ENCODE results near the gene XAB2.
"Not testable (repeated sequence)": the region's sequence is repeated elsewhere in the genome, so short reads cannot be mapped to it uniquely, and the experiment has no call there.

Gene XAB2

DNA sequence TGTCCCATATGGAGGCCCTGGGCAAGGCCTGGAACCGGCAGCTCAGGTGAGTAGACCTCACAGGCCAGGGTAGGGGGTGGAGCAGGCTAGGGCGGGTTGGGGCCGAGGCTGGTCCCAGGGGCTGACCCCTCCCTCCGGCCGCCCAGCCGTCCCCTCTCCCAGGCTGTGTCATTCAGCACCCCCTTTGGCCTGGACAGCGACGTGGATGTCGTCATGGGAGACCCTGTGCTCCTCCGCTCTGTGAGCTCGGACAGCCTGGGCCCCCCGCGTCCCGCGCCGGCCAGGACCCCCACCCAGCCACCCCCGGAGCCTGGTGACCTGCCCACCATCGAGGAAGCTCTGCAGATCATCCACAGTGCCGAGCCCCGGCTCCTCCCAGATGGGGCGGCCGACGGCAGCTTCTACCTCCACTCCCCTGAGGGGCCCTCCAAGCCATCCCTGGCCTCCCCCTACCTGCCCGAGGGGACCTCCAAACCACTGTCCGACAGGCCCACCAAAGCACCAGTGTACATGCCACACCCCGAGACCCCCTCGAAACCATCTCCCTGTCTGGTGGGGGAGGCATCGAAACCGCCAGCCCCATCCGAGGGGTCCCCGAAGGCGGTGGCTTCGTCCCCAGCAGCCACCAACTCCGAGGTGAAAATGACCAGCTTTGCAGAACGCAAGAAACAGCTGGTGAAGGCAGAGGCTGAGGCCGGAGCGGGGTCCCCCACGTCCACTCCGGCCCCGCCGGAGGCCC is 17.6 kb downstream of the XAB2 start:
- DNase-seq: no peak

DNA sequence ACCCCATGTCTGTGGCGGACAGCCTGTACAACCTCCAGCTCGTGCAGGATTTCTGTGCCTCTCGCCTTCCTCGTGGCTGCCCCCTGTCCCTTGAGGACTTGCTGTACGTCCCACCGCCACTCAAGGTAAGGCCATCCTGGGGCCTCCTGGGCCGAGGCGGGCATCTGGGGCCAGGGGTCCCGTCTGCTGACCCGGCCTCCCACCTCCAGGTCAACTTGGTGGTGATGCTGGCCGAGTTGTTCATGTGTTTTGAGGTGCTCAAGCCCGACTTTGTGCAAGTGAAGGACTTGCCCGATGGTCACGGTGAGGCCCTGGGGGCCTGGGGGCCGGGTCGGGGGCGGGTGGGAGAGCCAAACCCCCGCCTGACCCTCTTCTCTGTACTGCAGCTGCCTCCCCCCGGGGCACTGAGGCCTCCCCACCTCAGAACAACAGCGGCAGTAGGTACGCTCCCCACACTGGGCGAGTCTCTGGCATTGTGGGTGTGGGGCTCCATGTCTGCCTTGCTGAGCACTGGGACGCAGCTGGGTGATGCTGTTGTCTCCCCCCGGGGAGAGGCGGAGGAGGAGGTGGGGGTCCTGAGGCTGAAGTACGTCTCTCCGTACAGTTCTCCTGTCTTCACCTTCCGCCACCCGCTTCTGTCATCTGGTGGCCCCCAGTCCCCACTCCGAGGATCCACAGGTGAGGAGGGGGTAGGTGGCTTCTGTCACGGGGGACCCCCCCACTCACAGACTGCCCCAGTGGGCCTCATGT is 18.7 kb downstream of the XAB2 start:
- DNase-seq: no peak

DNA sequence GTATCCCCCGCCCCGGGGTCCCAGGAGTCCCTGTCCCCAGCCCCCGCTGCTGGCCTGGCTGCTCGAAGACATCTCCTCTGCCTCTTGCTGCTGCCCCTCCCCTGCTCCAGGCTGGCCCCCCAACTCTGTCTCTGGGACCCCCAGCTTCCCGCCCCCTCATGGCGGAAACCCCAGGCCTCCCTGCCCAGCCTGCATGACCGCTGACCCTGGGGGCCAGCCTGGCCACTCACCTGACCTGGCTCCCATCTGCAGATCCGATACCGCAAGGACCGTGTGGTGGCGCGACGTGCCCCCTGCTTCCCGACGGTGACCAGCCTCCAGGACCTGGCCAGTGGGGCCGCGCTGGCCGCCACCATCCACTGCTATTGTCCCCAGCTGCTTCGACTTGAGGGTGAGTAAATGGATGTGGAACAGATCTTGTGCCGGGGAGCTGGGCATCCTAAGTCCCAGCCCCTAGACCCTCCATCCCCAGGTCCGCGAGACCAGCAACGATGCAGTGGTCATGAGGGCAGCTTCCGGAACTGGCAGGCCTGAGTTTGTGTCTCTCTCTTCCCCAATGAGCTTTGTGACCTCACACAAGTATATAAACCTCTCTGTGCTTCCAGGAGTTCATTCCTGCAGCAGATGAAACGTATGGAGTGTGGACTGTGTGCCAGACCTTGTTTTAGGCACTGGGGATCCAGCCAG is 21.3 kb downstream of the XAB2 start:
- DNase-seq: no peak

DNA sequence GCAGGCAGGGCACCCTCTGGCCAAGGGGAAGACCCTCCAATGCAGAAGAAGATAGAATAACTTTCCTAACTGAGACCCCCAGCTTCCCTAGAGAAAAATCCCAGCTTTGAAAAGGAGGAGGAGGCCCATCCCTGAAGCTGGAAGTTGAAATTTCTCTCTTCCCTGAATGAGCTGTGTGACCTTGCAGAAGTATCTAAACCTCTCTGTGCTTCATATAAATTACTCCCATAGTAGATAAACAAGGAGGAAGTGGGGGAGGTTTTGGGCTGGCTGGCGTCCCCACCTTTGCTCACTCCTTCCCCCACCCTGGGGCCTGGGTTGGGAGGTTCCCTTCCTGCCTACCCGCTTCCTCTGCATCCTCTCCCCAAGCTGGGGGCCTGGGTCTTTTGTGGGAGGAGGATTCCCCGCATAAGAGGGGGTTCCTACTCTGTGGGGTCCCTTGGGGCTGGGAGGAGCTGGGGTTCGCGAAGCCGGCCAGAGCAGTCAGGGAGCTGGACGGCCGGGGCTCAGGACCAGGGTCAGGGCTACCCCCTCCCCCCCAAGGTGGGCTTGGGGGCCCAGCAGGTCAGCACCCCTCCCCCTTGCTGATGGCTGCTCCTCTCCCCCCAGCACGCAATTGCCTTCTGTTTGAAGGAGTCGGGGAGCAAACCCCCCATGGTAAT is 22.0 kb downstream of the XAB2 start:
- no peak for DNase-seq

DNA sequence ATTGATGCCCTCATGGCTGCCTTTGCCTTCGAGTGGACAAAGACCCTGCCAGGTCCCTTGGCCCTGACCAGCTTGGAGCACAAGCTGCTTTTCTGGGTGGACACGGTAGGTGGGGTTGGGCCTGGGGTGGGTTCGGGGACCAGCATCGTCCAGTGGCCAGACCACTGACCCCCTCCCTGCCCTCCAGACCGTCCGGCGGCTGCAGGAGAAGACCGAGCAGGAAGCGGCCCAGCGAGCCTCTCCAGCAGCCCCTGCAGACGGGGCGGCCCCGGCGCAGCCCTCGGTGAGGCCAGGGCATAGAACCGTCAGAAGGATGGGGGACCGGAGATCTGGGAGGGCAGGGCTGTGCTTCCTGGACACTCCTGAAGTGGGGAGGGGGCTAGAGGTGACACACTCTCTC is 23.1 kb downstream of the XAB2 start:
- no peak for DNase-seq

DNA sequence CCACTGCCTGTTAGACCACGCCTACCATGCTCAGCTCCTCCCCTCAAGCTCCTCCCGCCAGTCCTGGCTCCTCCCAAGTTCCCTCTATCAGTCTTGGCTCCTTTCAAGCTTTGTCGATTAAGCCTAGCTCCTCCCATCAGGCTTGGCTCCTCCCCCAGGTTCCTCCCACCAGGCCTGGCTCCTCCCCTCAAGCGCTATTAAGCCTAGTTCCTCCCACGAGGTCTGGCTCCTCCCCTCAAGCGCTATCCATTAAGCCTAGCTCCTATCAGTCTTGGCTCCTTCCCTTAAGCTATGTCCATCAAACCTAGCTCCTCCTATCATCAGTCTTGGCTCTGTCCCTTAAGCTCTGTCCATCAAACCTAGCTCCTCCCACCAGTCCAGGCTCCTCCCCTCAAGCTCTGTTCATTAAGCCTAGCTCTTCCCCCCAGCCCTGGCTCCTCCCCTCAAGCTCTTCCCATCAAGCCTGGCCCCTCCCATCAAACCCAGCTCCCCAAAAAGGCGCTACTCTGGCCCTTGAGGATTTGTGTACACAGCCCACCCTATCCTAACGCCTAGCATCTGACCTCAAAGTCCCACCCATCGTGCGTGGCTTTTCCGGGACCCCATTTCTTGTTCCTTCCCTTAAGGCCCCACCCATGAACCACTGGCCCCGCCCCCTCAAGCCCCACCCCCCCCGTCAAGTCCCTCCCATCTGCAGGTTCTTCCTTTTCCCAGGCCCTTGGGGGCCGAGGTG is 23.7 kb downstream of the XAB2 start:
- DNase-seq: peak; percentile 73 to 75

DNA sequence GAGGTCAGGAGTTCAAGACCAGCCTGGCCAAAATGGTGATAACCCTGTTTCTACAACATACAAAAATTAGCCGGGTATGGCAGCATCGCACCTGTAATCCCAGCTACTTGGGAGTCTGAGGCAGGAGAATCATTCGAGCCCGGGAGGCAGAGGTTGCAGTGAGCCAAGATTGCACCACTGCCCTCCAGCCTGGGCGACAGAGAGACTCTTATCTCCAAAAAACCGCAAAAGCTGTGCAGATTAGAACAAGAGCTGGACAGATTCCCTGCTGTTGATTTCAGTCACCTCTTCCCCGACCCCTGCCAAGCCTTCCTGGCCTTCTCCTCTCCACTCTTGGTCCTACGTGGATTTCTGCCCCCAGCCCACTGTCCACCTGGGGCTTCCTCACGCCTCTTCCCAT is 25.4 kb downstream of the XAB2 start:
- DNase-seq: no peak

DNA sequence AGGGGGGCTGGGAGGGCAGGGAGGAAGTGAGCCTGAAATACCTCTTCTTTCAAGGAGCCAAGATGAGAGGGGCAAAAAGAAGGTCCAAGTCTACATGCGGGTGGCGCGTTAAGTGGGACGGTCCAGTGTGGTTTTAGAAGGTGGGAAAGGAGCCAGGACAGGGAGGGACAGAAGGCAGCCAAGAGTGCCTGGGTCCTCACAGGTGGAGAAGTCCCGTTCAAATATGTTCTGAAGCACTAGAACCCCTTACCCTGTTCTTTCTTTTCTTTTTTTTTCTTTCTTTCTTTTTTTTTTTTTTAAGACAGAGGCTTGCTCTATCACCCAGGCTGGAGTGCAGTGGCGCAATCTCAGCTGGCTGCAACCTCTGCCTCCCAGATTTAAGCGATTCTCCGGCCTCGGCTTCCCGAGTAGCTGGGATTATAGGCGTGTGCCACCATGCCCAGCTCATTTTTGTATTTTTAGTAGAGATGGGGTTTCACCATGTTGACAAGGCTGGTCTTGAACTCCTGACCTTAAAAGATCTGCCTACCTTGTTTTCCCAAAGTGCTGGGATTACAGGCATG is 26.3 kb downstream of the XAB2 start:
- no peak for DNase-seq

DNA sequence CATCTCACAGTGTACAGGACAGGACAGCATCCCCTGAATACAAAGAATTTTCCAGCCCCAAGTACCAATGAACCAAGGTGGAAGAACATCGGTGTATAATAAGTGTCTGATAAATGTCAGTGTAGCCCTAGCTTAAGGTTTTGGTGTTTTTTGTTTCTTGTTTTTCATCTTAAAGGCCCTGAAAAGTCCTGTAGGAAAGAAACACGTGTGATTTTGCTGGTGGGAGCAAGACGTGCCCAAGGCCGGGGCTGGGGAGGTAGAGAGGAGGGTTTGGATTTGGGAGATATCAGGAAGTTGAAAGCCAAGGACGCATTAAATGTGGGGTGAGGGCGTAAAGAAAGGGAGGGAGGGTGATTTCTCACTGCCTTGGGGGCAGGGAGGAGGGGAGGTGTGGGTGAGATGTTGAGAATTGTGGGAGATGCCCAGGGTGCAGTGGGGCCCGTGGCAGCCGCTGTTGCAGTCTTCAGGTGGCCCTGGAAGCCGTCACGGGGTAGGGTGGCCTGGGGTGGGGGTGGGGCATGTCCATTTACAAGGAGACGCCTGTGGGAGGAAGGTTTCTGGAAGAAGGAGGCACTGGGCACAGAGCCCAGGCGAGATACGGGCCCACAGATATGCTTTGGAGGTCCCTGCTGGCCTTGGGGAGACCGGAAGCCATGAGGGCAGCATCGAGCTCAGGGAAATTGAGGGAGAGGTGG is 27.0 kb downstream of the XAB2 start:
- no peak for DNase-seq

DNA sequence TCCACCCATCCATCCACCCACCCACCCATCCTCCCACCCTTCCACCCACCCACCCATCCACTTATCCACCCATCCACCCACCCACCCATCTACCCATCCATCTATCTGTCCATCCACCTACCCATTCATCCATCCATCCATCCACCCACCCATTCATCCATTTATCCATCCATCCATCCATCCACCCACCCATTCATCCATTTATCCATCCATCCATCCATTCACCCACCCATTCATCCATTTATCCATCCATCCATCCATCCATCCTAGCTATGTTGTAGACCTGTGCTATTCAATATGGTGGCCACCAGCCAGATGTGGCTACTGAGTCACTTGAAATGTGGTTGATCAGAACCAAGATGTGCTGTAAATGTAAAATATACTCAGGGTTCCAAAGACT is 28.6 kb downstream of the XAB2 start:
- DNase-seq: no peak

DNA sequence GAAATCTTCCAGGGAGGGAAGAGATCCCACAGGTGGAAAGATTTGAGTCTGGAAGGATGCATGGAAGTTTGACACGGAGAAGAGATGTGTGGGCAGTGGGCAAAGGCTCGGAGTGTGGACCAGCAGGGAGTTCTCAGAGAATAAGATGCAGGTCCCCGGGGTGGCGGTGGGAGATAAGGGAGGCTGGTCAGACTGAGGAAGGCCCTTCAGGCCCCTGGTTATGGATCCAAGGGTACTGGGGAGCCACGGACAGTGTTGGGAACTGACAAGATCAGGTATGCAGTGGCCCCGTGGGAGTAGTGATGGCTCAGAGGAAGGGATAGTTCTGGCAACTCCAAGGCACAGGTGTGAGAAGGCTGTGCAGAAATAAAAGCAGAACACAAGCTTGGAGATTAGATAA is 31.2 kb downstream of the XAB2 start:
- DNase-seq: no peak

DNA sequence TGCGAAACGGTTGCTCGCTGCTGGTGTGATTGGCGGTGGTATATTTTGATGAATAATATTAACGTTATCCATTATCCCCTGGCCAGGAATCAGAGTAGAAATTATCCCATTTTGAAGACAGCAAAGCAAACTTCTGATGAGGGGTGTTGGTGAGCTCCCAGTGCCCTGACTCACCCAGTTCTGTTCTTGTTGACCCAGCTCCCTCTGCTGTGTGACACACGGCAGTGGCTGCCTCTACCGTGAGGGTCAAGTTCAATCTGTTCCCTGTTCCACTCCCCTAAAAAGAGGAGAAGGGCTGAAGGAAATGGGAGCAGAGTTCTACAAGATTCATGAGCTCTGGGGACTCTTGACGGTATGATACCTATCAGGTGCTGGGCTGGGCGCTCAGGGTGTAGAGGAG is 31.7 kb downstream of the XAB2 start:
- DNase-seq: no peak

DNA sequence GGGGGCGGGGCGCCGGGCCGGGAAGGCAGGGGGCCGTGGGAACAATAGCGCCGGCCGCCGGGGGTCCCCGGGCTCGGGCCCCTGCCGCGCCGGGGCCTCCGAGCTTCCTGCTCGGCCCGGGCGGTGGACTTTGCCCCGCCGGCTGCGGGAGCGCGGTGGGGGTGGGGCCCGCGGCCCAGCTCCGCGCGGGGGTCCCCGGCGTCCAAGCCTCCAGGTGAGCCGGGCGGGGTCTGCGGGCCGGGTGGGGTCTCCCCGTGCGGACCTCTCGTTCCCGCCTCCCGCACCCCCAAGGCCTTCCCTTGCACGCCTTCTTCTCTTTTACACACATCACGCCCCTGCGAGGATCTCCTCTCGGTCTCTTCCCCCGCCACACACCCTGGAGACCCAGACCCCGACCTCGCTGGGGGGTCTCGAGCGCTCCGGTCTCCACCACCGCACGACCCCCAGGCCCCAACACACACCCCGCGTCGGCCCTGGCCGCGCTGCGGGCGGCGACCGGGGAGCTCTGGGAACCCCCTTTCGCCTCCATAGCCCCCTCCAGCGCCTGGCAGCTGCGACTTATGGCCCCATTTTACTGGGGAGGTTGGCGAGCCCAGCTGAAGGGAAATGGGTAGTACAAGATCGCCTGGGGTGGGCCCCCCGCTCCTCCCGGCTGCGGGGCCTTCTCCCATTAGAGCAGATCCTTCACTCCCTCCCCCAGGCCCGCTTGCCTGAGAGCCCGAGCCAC is 33.0 kb downstream of the XAB2 start:
- no peak for DNase-seq

DNA sequence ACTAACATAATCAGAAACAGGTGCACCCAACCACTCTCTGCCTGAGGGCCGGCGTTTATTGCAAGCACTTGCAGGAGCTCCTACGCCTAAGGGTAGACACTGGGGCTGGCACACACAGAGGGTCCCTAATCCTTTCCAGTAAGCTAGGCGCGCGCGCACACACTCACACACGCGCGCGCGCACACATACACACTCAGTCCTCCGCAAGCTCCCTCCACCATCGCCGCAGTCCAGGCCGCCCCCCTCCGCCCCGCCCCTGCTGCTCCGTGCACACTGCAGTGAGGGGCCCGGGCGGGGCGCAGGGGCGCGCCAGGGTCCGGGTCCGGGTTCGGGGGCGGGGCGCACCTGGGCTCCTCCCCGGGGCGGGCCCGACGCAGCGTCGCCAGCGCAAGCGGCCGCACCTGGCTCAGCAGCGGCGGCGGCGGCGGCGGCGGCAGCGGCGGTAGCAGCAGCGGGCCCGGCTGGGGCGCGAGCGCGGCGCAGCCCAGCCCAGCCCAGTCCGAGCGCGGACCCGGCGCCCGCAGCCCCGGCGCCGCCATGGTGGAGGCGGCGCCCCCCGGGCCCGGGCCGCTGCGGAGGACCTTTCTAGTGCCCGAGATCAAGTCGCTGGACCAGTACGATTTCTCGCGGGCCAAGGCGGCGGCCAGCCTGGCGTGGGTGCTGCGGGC is 33.7 kb downstream of the XAB2 start, which contains the start of gene CAMSAP3:
Gene CAMSAP3, plus strand, starts transcription at position 398 of the 668 bp plus-strand sequence. Its CDS starts 140 bp downstream, at position 538.
- peak; percentile 45 to 69 for DNase-seq

DNA sequence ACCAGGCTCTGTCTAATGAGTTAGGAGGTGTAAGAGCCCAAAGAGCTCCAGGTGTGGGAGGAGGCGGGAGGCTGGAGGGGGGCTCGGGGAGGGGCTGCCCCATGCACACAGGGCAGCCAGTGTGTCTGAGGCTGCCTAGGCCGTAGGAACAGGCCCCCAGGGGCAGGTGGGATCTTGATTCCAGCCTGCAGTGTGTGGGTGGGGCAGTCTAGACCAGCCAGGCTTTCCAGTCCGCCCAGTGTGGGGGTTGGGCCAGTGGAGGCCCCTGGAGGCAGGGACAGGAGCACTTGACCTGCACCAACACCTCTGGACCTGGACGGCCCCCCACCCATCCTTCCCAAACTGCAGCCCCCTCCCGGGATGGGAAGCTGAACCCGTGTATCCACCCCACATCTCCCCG is 39.1 kb downstream of the XAB2 start:
- no peak for DNase-seq

DNA sequence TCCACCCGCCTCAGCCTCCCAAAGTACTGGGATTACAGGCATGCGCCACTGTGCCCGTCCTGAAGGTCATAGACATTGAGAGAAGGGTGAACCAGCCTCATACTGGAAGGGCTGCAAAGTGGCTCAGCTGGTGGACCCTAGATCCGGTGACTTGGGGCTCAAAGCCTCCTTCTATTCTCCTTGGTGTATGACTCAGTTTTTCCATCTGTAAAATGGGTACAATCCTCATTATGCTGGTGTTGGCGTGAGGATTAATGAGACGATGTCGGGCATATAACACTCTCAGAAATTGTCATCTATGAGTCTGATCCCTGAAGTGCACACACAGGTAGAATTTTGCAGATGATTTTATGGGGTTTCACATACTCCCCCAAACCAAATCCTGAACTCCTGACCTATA is 39.5 kb downstream of the XAB2 start:
- no peak for DNase-seq

DNA sequence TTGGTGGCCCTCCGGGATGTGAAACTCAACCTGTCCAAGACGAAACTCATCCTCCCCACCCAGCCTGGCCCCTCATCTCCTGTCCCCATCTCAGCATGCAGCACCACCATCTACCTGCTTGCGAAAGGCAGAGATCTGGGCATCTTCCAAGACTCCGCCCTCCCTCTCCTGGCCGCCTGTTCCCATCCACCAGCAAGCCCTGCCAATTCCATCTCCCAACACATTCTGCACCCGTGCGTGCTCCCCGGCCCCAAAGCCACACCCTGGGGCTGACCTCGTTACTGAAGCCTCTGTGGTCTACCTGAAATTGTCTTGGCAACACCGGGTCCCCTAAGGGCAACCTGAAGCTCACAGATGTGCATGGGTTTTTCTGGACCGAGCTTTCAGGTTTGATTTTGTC is 46.9 kb downstream of the XAB2 start:
- DNase-seq: no peak

DNA sequence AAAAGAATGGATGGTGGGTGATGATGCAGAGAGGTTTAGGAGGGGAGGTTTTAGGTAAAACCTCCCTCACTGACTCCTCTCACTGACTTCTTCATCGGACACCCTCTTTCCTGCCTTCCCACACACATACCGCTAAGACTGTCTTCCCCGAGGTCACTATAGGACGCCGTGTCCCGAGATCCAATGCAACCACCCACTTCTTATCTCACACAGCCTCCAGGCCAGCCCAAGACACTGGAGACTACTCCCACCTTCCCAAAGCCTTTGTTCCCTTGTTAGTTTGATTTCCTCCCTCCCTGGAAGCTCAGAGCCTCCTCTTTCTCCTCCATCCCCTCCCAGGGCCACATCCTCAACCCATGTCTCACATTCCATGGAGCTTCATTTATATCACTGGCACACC is 50.2 kb downstream of the XAB2 start:
- DNase-seq: no peak

DNA sequence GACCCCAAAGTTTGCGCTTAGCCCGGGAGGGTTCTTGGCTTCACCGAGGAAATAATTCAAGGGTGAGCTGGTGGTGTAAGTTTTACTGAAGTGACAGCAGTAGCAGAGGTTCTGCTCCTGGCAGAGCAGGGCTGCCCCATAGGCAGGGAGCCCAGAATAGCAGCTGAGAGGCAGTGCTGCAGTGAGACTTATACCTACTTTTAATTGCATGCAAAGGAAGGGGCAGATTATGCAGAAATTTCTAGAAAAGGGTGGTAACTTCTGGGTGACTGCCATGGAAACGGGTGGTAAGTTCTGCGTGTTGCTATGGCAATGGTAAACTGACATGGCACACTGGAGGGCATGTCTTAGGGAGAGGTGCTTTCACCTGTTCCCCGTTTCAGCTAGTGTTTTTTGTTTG is 51.2 kb downstream of the XAB2 start:
- DNase-seq: no peak

DNA sequence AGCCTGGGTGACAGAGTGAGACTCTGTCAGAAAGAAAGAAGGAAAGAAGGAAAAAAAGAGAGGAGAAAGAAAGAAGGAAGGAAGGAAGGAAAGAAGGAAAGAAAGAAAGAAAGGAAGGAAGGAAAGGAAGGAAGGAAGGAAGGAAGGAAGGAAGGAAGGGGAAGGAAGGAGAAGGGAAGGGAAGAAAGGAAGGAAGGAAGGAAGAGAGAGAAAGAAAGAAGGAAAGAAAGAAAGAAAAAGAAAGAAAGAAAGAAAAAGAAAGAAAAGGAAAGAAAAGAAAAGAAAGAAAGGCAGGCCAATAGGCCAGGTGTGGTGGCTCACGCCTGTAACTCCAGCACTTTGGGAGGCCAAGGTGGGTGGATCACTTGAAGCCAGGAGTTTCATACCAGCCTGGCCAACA is 51.9 kb downstream of the XAB2 start:
- DNase-seq: not testable (repeated sequence)

Measured in activated T-cell treated with anti-CD3 and anti-CD28 coated beads, Interleukin-2, amount 50 U/mL, for 48 hours (primary cell).